CD4-positive, alpha-beta T cell (primary cell): Measurements from ENCODE around the gene EP400. TPM values are rescaled to one million over a fixed set of nuclear protein-coding genes. Genes with fewer than 3 reads are reported as not detected.

Source experiments
- ATAC-seq: fragments of 200-7000 bp; cut with Tn5 transposase; one replicate; pipeline ENCODE4 v1.10.0; 2022; ENCODE audit warnings: mild to moderate bottlenecking; ENCODE audit not compliant: poor library complexity
- CTCF ChIA-PET: fragments of 350-600 bp; sonication (Branson Sonifier 250); formaldehyde crosslinking; loops from one replicate; lab custom pipeline; 2021; ENCODE audit warnings: antibody characterized with exemption, inconsistent platforms; lab: Charles Lee
- POLR2A ChIA-PET: fragments of 350-600 bp; sonication (Branson Sonifier 250); formaldehyde crosslinking; loops from one replicate; lab custom pipeline; 2021; ENCODE audit warnings: antibody characterized with exemption, inconsistent platforms; lab: Charles Lee
- DNase-seq, 14 experiments: peaks; one replicate each; pipeline ENCODE4 v3.0.0-alpha.2; 2013 to 2020; ENCODE audit warnings: mixed read lengths in 2 of 14
- H3K27ac ChIP-seq, 2 donors: one replicate each; pipeline versions ENCODE4 v1.5.1 to v1.7.0; 2013; ENCODE audit warnings: low read length in 2 of 2, low read depth in 1 of 2, mild to moderate bottlenecking in 1 of 2
- H3K27me3 ChIP-seq, 2 experiments: 1 replicate in 1 of 2; 2 replicates in 1 of 2; pipeline versions ENCODE4 v1.6.1 to v1.7.0; 2013; ENCODE audit warnings: low read length in 2 of 2, control low read depth in 1 of 2, mild to moderate bottlenecking in 1 of 2, moderate library complexity in 1 of 2; ENCODE audit not compliant: insufficient read depth in 2 of 2, control insufficient read depth in 1 of 2
- H3K36me3 ChIP-seq: one replicate; pipeline ENCODE4 v1.6.1; 2013; ENCODE audit warnings: low read length, control low read depth; ENCODE audit not compliant: insufficient read depth
- H3K4me1 ChIP-seq: one replicate; pipeline ENCODE4 v1.6.1; 2013; ENCODE audit warnings: low read length, control low read depth; ENCODE audit not compliant: insufficient read depth
- H3K4me3 ChIP-seq: one replicate; pipeline ENCODE4 v1.5.1; 2013; ENCODE audit warnings: mild to moderate bottlenecking, low read length, moderate library complexity
- H3K9me3 ChIP-seq, 2 experiments: 1 replicate in 1 of 2; 2 replicates in 1 of 2; pipeline versions ENCODE4 v1.6.1 to v1.7.0; 2013; ENCODE audit warnings: low read length in 2 of 2, mild to moderate bottlenecking in 2 of 2, control low read depth in 1 of 2, moderate library complexity in 1 of 2; ENCODE audit not compliant: control insufficient read depth in 1 of 2, insufficient read depth in 1 of 2
- H3K27ac Mint-ChIP-seq: one replicate; pipeline ENCODE4 v1.8.0; 2020; ENCODE audit warnings: mixed read lengths
- H3K27me3 Mint-ChIP-seq: one replicate; pipeline ENCODE4 v1.8.0; 2021; ENCODE audit warnings: mixed read lengths
- H3K36me3 Mint-ChIP-seq: one replicate; pipeline ENCODE4 v1.8.0; 2021; ENCODE audit warnings: low read depth, mixed read lengths
- H3K4me1 Mint-ChIP-seq: one replicate; pipeline ENCODE4 v1.8.0; 2021; ENCODE audit warnings: low read depth, mixed read lengths
- H3K4me3 Mint-ChIP-seq: one replicate; pipeline ENCODE4 v1.8.0; 2020; ENCODE audit warnings: mild to moderate bottlenecking, mixed read lengths
- H3K9me3 Mint-ChIP-seq: one replicate; pipeline ENCODE4 v1.8.0; 2020; ENCODE audit warnings: mixed read lengths
- intact Hi-C, 2 experiments: fragments of 100-400 bp; cut with DNase I in 1 of 2; cut with micrococcal nuclease in 1 of 2; formaldehyde crosslinking; loops; one replicate each; pipeline versions ENCODE4 v1.15.1 to v1.9.0; 2023 to 2025; cut with DNase I, micrococcal nuclease
- total RNA-seq, 174 experiments: library from RNA in 2 of 174; stranded (reverse) in 2 of 174; gene quantifications; one replicate each; pipeline ENCODE4 v1.2.3 and lab custom pipeline; 2021 to 2026
- TF ChIP-seq, protein P1 (sequence below): fragments of 200-600 bp; IDR thresholded peaks from one replicate; pipeline ENCODE4 v1.8.0; 2022; ENCODE audit warnings: antibody characterized with exemption, mild to moderate bottlenecking

The EP400 gene
- total RNA-seq, 2 experiments from 2014 or later = 56.4 to 56.5 TPM

DNA sequence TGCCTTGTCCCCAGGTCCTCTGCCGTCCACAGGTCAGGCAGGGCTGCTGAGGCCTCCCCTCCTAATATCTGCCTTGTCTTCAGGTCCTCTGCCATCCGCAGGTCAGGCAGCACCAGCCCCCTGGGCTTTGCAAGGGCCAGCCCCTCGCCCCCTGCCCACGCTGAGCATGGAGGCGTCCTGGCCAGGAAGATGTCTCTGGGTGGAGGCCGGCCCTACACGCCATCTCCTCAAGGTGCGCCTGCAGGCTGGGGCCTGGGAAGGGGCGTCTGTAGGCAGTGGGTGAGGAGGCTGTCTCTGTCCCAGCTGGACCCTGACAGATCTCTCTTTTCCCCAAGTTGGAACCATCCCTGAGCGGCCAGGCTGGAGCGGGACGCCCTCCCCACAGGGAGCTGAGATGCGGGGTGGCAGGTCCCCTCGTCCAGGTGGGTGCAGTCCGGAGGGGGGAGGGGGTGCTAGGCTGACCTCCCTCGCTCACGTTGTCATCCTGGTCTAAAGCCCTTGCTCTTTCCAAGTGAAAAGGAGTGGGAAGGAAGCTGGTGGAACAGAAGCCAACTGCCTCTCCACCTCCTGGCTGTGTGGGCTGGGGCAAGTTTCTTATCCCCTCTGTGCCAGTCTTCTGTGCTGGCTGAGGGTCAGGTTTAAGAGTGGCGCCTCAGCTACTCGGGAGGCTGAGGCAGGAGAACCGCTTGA, 34.6 kb upstream of the EP400 start:
- no peak overlapping the region for H3K4me3 Mint-ChIP-seq
- H3K9me3 Mint-ChIP-seq = no peaks in the 10 kb centered on the region
- Histone ChIP-seq H3K27me3 (no peaks in the 10 kb centered on the region), H3K36me3 (peaks cover 57% of the 10 kb centered on the region), H3K9me3 (no peaks in the 10 kb centered on the region), H3K27ac (no peak overlapping the region), H3K4me3 (no peak overlapping the region), H3K4me1 (no peaks in the 10 kb centered on the region)
- intact Hi-C loops = no loop called here
- no peaks in the 10 kb centered on the region for H3K27me3 Mint-ChIP-seq
- ATAC-seq = no peak
- TF ChIP-seq, protein P1, sequence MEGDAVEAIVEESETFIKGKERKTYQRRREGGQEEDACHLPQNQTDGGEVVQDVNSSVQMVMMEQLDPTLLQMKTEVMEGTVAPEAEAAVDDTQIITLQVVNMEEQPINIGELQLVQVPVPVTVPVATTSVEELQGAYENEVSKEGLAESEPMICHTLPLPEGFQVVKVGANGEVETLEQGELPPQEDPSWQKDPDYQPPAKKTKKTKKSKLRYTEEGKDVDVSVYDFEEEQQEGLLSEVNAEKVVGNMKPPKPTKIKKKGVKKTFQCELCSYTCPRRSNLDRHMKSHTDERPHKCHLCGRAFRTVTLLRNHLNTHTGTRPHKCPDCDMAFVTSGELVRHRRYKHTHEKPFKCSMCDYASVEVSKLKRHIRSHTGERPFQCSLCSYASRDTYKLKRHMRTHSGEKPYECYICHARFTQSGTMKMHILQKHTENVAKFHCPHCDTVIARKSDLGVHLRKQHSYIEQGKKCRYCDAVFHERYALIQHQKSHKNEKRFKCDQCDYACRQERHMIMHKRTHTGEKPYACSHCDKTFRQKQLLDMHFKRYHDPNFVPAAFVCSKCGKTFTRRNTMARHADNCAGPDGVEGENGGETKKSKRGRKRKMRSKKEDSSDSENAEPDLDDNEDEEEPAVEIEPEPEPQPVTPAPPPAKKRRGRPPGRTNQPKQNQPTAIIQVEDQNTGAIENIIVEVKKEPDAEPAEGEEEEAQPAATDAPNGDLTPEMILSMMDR = no peak
- peaks cover 28% of the 10 kb centered on the region for H3K36me3 Mint-ChIP-seq
- no peak for DNase-seq
- ChIA-PET CTCF (no interaction called here), POLR2A (no interaction called here)
- no peak overlapping the region for H3K27ac Mint-ChIP-seq
- H3K4me1 Mint-ChIP-seq = no peaks in the 10 kb centered on the region

DNA sequence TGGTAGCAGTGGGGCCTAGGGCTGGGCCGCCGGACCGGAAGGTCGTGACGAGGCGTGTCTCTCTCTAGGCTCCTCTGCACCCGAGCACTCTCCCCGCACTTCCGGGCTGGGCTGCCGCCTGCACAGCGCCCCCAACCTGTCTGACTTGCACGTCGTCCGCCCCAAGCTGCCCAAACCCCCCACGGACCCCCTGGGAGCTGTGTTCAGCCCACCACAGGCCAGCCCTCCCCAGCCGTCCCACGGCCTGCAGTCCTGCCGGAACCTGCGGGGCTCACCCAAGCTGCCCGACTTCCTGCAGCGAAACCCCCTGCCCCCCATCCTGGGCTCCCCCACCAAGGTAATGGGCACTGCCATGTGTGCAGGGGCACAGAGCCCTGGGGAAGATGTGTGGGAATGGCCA, 33.9 kb upstream of the EP400 start:
- Mint-ChIP-seq H3K9me3 (no peaks in the 10 kb centered on the region), H3K36me3 (peaks cover 28% of the 10 kb centered on the region), H3K4me1 (no peaks in the 10 kb centered on the region), H3K4me3 (no peak overlapping the region), H3K27ac (no peak overlapping the region), H3K27me3 (no peaks in the 10 kb centered on the region)
- DNase-seq (no peak), ATAC-seq (no peak)
- Histone ChIP-seq H3K36me3 (peaks cover 58% of the 10 kb centered on the region), H3K9me3 (no peaks in the 10 kb centered on the region), H3K4me1 (no peaks in the 10 kb centered on the region), H3K27me3 (no peaks in the 10 kb centered on the region), H3K4me3 (no peak overlapping the region), H3K27ac (no peak overlapping the region)
- TF ChIP-seq, protein P1 = no peak
- ChIA-PET POLR2A (no interaction called here), CTCF (no interaction called here)
- intact Hi-C loops = no loop called here

DNA sequence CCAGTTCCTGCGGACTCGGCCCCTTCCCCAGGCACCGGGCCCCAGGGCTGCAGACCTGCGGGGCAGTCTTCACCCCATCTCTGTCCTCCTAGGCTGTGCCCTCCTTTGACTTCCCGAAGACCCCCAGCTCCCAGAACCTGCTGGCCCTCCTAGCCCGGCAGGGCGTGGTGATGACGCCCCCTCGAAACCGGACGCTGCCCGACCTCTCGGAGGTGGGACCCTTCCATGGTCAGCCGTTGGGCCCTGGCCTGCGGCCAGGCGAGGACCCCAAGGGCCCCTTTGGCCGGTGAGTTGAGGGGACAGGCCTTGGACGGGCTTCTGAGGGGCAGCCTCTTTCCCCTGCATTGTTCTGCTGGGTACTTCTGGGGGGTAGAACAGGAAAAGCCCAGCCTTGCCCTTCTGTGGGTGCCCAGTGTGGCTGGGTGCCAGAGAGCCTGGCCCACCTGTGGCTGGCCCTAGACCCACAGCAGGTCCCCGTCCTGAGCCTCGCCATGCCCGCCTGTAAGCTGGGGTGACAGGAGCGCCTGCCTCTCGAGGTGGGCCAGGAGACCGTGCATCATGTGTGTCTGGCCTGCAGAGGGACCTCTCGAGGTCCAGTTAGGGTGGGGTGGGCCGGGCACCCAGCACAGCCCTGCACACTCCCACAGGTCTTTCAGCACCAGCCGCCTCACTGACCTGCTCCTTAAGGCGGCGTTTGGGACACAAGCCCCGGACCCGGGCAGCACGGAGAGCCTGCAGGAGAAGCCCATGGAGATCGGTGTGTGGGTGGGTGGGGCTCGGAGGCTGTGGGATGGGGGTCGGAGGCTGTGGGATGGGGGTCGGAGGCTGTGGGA, 33.2 kb upstream of the EP400 start:
- CTCF ChIA-PET = no interaction called here
- H3K9me3 ChIP-seq = no peaks in the 10 kb centered on the region
- Mint-ChIP-seq H3K36me3 (peaks cover 23% of the 10 kb centered on the region), H3K4me3 (no peak overlapping the region), H3K27me3 (no peaks in the 10 kb centered on the region), H3K9me3 (no peaks in the 10 kb centered on the region), H3K4me1 (no peaks in the 10 kb centered on the region), H3K27ac (no peak overlapping the region)
- TF ChIP-seq, protein P1 = no peak
- ATAC-seq (no peak), DNase-seq (no peak)
- POLR2A ChIA-PET = no interaction called here
- no peaks in the 10 kb centered on the region for H3K4me1 ChIP-seq
- intact Hi-C loops = no loop called here
- H3K27me3 ChIP-seq = no peaks in the 10 kb centered on the region
- H3K4me3 ChIP-seq = no peak overlapping the region
- no peak overlapping the region for H3K27ac ChIP-seq
- H3K36me3 ChIP-seq = peaks cover 53% of the 10 kb centered on the region
